OCI-LY1 (cell line): ENCODE measurements around the gene ALX4.

Experiments used
- H2AFZ ChIP-seq: fragments of 200-600 bp; sonication (generic), shearing (Covaris generic); 2 replicates; pipeline ENCODE4 v1.6.0; 2014; ENCODE audit warnings: antibody characterized with exemption, mild to moderate bottlenecking, low read length
- H3F3A ChIP-seq: fragments of 200-600 bp; sonication (generic), shearing (Covaris generic); 2 replicates; pipeline ENCODE4 v1.6.0; 2014; ENCODE audit warnings: mild to moderate bottlenecking, antibody characterized with exemption, low read length, moderate library complexity; ENCODE audit not compliant: insufficient read depth
- H3K27ac ChIP-seq: fragments of 200-600 bp; sonication (generic); 2 replicates; pipeline ENCODE4 v1.5.1; 2014; ENCODE audit warnings: low read length, mixed run types, mild to moderate bottlenecking, low read depth; ENCODE audit not compliant: poor library complexity, severe bottlenecking
- H3K27me3 ChIP-seq: fragments of 200-600 bp; sonication (generic); 2 replicates; pipeline ENCODE4 v1.6.0; 2014; ENCODE audit warnings: antibody characterized with exemption, mild to moderate bottlenecking, low read length, moderate library complexity; ENCODE audit not compliant: insufficient read depth
- H3K36me3 ChIP-seq: fragments of 200-600 bp; sonication (generic); 2 replicates; pipeline ENCODE4 v1.6.1; 2014; ENCODE audit warnings: mild to moderate bottlenecking, antibody characterized with exemption, low read length, moderate library complexity, mixed read lengths; ENCODE audit not compliant: insufficient read depth
- H3K4me1 ChIP-seq: fragments of 200-600 bp; sonication (generic); 2 replicates; pipeline ENCODE4 v1.5.1; 2014; ENCODE audit warnings: mild to moderate bottlenecking, low read length, moderate library complexity; ENCODE audit not compliant: insufficient read depth, severe bottlenecking
- H3K4me2 ChIP-seq: fragments of 200-600 bp; sonication (generic), shearing (Covaris generic); 2 replicates; pipeline ENCODE4 v1.6.1; 2014; ENCODE audit warnings: low read length
- H3K4me3 ChIP-seq: fragments of 200-600 bp; sonication (generic); 2 replicates; pipeline ENCODE4 v1.5.1; 2014; ENCODE audit warnings: low read length, low read depth, mild to moderate bottlenecking, mixed read lengths; ENCODE audit not compliant: poor library complexity, severe bottlenecking
- H3K79me2 ChIP-seq: fragments of 200-600 bp; shearing (Covaris generic); 2 replicates; pipeline ENCODE4 v1.6.1; 2016; ENCODE audit warnings: mixed run types, low read length, mixed read lengths; ENCODE audit not compliant: insufficient read depth
- H3K9ac ChIP-seq: fragments of 200-600 bp; sonication (generic), shearing (Covaris generic); 2 replicates; pipeline ENCODE4 v1.6.1; 2014; ENCODE audit warnings: mild to moderate bottlenecking, low read length, mixed read lengths
- H3K9me2 ChIP-seq: fragments of 200-600 bp; sonication (generic), shearing (Covaris generic); 2 replicates; pipeline ENCODE4 v1.6.1; 2014; ENCODE audit warnings: low read depth, mild to moderate bottlenecking, low read length, mixed read lengths
- H3K9me3 ChIP-seq: fragments of 200-600 bp; shearing (Covaris generic); 2 replicates; pipeline ENCODE4 v1.6.1; 2014; ENCODE audit warnings: low read length, mixed read lengths
- H4K20me1 ChIP-seq: fragments of 200-600 bp; sonication (generic), shearing (Covaris generic); 2 replicates; pipeline ENCODE4 v1.6.0; 2016; ENCODE audit warnings: mild to moderate bottlenecking, low read length; ENCODE audit not compliant: insufficient read depth
- EZH2 ChIP-seq: fragments of 200-600 bp; sonication (generic), shearing (Covaris generic); IDR thresholded peaks from 2 replicates; pipeline ENCODE4 v1.8.0; 2017; ENCODE audit warnings: borderline replicate concordance, mixed run types, mild to moderate bottlenecking, antibody characterized with exemption, low read length, moderate library complexity, mixed read lengths
- TF ChIP-seq, protein P1 (sequence below): fragments of 200-600 bp; sonication (generic), shearing (Covaris generic); IDR thresholded peaks from 2 replicates; pipeline ENCODE4 v1.5.1; 2017; ENCODE audit warnings: mild to moderate bottlenecking, antibody characterized with exemption, low read length, moderate library complexity, mixed read lengths

The ALX4 gene

DNA sequence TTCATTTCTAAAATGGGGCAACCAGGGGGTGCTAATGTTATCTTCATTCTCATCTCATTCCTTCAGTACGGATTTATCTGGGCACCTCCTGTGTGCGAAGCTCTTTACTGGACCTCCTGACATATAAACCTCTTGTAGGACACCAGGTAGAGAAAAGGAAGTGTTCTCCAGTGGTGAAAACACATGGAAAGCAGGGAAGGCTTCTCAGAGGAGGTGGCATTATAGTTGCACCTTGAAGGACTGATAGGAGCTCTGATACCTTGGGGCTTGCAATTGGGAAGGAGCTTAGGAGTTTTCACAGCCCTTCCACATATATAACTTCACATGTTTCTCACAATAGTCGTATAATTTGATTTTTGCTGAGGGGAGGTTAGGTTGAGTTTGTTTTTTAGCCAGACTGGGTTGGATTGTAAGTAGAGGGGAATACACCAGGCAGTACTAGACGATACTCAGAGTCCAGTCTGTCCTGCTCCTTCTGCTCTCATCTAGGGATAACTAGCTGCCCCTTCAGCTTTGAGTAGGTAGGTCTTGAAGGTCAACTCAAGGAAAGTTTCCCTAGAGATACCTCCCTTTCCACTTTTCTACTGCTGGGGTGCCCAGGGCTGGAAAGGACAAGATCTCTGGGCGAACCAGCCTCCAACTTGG lies 34.0 kb upstream of the ALX4 start:
- TF ChIP-seq, protein P1, sequence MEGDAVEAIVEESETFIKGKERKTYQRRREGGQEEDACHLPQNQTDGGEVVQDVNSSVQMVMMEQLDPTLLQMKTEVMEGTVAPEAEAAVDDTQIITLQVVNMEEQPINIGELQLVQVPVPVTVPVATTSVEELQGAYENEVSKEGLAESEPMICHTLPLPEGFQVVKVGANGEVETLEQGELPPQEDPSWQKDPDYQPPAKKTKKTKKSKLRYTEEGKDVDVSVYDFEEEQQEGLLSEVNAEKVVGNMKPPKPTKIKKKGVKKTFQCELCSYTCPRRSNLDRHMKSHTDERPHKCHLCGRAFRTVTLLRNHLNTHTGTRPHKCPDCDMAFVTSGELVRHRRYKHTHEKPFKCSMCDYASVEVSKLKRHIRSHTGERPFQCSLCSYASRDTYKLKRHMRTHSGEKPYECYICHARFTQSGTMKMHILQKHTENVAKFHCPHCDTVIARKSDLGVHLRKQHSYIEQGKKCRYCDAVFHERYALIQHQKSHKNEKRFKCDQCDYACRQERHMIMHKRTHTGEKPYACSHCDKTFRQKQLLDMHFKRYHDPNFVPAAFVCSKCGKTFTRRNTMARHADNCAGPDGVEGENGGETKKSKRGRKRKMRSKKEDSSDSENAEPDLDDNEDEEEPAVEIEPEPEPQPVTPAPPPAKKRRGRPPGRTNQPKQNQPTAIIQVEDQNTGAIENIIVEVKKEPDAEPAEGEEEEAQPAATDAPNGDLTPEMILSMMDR: no peak
- TF ChIP-seq EZH2: no peak
- Histone ChIP-seq H3K27ac (no peak overlapping the region), H3K9me2 (no peaks in the 10 kb centered on the region), H3F3A (no peaks in the 10 kb centered on the region), H3K9ac (no peak overlapping the region), H3K4me2 (no peak overlapping the region), H3K36me3 (no peaks in the 10 kb centered on the region), H3K27me3 (no peaks in the 10 kb centered on the region), H4K20me1 (no peaks in the 10 kb centered on the region), H3K4me1 (no peaks in the 10 kb centered on the region), H3K9me3 (no peaks in the 10 kb centered on the region), H3K79me2 (no peaks in the 10 kb centered on the region), H3K4me3 (no peak overlapping the region), H2AFZ (no peak overlapping the region)

DNA sequence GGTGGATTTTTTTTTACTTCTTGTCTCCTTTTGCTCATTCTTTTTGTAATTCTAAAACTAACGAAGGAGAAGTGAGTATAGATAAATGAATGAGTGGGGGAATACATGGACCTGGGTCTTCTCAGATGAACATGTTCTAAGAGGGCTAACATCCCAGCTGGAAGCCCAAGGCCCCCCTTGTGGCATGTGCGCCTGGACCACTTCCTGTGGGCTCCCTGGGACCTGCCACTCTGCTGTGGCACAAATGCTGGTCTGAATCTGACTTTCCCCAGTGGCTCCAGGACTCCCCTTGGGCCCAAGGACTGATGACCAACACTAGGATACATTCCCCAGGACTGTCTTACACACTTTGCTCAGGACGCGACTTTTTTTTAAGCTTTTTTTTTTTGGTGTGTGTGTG lies 32.7 kb upstream of the ALX4 start:
- TF ChIP-seq, protein P1: no peak
- no peak for TF ChIP-seq EZH2
- no peak overlapping the region for H3K4me3 ChIP-seq
- H3K4me1 ChIP-seq: no peaks in the 10 kb centered on the region
- H4K20me1 ChIP-seq: no peaks in the 10 kb centered on the region
- no peaks in the 10 kb centered on the region for H3K9me2 ChIP-seq
- no peaks in the 10 kb centered on the region for H3K36me3 ChIP-seq
- H3K9ac ChIP-seq: no peak overlapping the region
- H3K9me3 ChIP-seq: no peaks in the 10 kb centered on the region
- H3K27me3 ChIP-seq: peaks cover 5% of the 10 kb centered on the region; the same call in 1 of the 2 replicates
- H2AFZ ChIP-seq: no peak overlapping the region
- no peak overlapping the region for H3K27ac ChIP-seq
- no peaks in the 10 kb centered on the region for H3F3A ChIP-seq
- H3K79me2 ChIP-seq: no peaks in the 10 kb centered on the region
- H3K4me2 ChIP-seq: no peak overlapping the region

DNA sequence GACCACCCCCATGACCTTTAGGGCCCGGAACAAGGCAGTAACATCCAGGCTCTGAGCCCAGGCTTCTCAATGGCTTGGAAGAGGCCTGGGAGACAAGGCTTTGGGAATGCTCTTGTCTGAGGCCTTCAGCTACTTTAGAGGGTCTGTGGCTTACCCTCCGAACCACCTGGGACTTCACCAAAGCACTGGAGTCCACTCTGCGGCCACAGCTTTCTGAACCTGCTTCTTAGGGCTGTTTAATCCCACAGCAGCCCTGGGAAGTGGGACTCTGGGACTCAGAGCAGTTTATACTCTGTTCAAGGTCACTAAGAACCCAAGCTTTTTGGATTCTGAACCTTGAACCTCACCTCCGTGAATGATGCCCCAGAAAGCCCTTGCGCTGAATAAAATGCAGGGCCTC lies 30.7 kb upstream of the ALX4 start:
- H3K4me2 ChIP-seq: no peak overlapping the region
- H3K4me3 ChIP-seq: no peak overlapping the region
- no peaks in the 10 kb centered on the region for H3F3A ChIP-seq
- H4K20me1 ChIP-seq: no peaks in the 10 kb centered on the region
- H3K79me2 ChIP-seq: no peaks in the 10 kb centered on the region
- no peak overlapping the region for H2AFZ ChIP-seq
- H3K9me3 ChIP-seq: no peaks in the 10 kb centered on the region
- H3K27ac ChIP-seq: no peak overlapping the region
- H3K27me3 ChIP-seq: peaks cover 7% of the 10 kb centered on the region; the same call in 1 of the 2 replicates
- no peaks in the 10 kb centered on the region for H3K9me2 ChIP-seq
- TF ChIP-seq EZH2: no peak
- TF ChIP-seq, protein P1: no peak
- no peaks in the 10 kb centered on the region for H3K36me3 ChIP-seq
- H3K4me1 ChIP-seq: no peaks in the 10 kb centered on the region
- H3K9ac ChIP-seq: no peak overlapping the region
